ENCODE data around the gene CCDC90B.

- TF ChIP-seq CTCF (IDR thresholded peaks at IDR 0.05) (no peak), EZH2 (IDR thresholded peaks at IDR 0.05; ENCODE audit: borderline replicate concordance, insufficient read depth, low read depth, low read length, poor library complexity, severe bottlenecking) (no peak)
Observed at GRCh38 chr11:83282084-83282716, 4.0 kb downstream of the CCDC90B start.
